Neural crest cell (in vitro differentiated cells): Measurements from ENCODE around the gene NCK2. TPM values are rescaled to one million over a fixed set of nuclear protein-coding genes. Genes with fewer than 3 reads are reported as not detected.

Experiments used
- DNase-seq: peaks from one replicate; pipeline ENCODE4 v3.0.0; 2021; ENCODE audit warnings: low read depth, mixed read lengths, low spot score
- H3K27ac Mint-ChIP-seq: one replicate; pipeline ENCODE4 v1.8.0; 2021; ENCODE audit warnings: mild to moderate bottlenecking, mixed read lengths; ENCODE audit not compliant: unreplicated experiment
- H3K27me3 Mint-ChIP-seq: 2 replicates; pipeline ENCODE4 v1.8.0; 2021; ENCODE audit warnings: low read depth, mild to moderate bottlenecking, mixed read lengths
- H3K36me3 Mint-ChIP-seq: 2 replicates; pipeline ENCODE4 v1.8.0; 2021; ENCODE audit warnings: low read depth, mild to moderate bottlenecking, mixed read lengths
- H3K4me1 Mint-ChIP-seq: 2 replicates; pipeline ENCODE4 v1.8.0; 2021; ENCODE audit warnings: mixed read lengths
- H3K4me3 Mint-ChIP-seq: one replicate; pipeline ENCODE4 v1.8.0; 2021; ENCODE audit warnings: mild to moderate bottlenecking, mixed read lengths
- H3K9me3 Mint-ChIP-seq: 2 replicates; pipeline ENCODE4 v1.8.0; 2021; ENCODE audit warnings: mixed read lengths
- total RNA-seq: library from RNA; stranded (reverse); gene quantifications from 2 replicates; pipeline ENCODE4 v1.2.1, GENCODE V29; 2021
- TF ChIP-seq, protein P1 (sequence below): fragments of 200-600 bp; sonication (generic); conservative IDR thresholded peaks from 2 replicates; pipeline ENCODE4 v1.5.0; 2021; ENCODE audit warnings: antibody characterized with exemption, mild to moderate bottlenecking

NCK2 gene
- total RNA-seq, 1 donor from 2014 or later: 71.9 TPM

DNA sequence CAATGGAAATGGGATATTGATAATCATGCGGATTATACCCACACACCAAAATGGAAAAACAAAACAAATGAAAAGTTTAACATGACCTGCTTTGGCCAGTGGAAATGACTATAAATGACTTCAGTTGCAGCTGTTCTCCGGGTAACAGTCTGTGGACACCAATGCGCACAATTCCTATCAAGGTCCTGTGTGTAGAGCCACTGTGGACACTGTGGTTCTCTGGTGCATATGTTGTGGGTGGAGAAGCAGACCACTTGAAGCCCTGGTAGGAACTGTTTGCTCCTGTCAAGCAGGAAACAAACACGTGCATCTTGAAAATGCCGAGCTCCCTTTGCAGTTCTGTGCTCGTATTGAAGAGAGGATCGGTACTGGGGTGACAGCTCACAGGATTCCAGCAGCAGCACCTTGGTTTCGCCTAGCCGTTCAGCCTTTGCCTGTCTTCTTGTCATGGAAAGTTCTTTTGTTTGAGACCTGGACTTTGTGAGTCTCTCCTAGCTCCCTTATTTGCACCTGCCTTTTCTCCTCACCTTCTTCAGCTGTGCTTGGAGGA, 32.9 kb downstream of the NCK2 start:
- no peaks in the 10 kb centered on the region for H3K27me3 Mint-ChIP-seq
- H3K9me3 Mint-ChIP-seq: no peaks in the 10 kb centered on the region
- H3K36me3 Mint-ChIP-seq: no peaks in the 10 kb centered on the region
- no peak overlapping the region for H3K27ac Mint-ChIP-seq
- TF ChIP-seq, protein P1, sequence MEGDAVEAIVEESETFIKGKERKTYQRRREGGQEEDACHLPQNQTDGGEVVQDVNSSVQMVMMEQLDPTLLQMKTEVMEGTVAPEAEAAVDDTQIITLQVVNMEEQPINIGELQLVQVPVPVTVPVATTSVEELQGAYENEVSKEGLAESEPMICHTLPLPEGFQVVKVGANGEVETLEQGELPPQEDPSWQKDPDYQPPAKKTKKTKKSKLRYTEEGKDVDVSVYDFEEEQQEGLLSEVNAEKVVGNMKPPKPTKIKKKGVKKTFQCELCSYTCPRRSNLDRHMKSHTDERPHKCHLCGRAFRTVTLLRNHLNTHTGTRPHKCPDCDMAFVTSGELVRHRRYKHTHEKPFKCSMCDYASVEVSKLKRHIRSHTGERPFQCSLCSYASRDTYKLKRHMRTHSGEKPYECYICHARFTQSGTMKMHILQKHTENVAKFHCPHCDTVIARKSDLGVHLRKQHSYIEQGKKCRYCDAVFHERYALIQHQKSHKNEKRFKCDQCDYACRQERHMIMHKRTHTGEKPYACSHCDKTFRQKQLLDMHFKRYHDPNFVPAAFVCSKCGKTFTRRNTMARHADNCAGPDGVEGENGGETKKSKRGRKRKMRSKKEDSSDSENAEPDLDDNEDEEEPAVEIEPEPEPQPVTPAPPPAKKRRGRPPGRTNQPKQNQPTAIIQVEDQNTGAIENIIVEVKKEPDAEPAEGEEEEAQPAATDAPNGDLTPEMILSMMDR: no peak
- H3K4me1 Mint-ChIP-seq: peaks cover 55% of the 10 kb centered on the region
- H3K4me3 Mint-ChIP-seq: no peak overlapping the region
- no peak for DNase-seq

DNA sequence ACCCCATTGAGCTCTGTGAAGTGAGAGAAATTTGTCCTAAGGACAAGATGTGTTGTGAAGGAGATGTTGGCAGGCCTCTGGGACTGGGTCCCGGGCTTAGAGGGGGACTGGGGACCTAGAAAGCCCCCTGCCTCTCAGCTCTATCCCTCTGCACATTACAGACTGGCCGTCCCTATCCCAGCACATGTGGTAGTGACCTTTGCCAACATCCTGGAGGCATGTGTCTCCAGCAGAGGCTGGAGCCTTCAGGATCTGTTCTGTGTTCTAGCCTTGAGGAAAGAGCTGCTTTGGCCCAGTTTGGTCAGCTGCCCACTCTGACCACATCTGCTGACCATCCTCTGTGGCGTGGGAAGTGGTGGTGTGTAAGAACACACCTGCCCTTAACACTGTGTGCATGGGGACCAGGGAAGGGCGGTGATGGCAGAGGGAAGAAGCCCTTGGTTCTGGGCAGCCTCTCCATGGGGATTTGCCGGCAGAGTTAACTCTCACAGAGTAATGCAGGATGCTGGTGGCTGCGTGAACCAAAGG, 33.4 kb downstream of the NCK2 start:
- H3K27ac Mint-ChIP-seq: no peak overlapping the region
- H3K4me3 Mint-ChIP-seq: no peak overlapping the region
- no peaks in the 10 kb centered on the region for H3K27me3 Mint-ChIP-seq
- H3K4me1 Mint-ChIP-seq: peaks cover 51% of the 10 kb centered on the region
- no peaks in the 10 kb centered on the region for H3K36me3 Mint-ChIP-seq
- DNase-seq: no peak
- H3K9me3 Mint-ChIP-seq: no peaks in the 10 kb centered on the region
- TF ChIP-seq, protein P1: no peak

DNA sequence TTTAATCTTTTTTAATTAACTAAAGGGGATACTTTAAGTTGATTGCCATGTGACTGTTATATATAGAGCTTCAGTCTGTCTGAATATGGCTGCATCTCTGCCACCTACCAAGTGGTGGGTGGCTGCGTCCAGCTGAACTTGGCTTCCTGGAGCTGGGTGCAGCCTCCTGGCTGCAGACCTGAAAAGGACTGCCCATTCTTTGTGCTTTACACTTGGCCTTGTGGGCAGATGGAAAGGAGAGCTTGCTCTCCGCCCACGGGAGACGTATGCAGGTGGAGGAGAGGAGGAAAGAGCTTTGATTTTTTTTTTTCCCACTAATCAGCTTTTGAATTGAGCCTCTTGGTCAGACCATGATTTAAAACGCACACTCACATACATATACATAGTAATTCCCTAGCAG, 34.7 kb downstream of the NCK2 start:
- Mint-ChIP-seq H3K4me3 (no peak overlapping the region), H3K27ac (no peak overlapping the region), H3K9me3 (no peaks in the 10 kb centered on the region), H3K36me3 (peaks cover 2% of the 10 kb centered on the region), H3K4me1 (peaks cover 46% of the 10 kb centered on the region), H3K27me3 (no peaks in the 10 kb centered on the region)
- TF ChIP-seq, protein P1: no peak
- DNase-seq: no peak

DNA sequence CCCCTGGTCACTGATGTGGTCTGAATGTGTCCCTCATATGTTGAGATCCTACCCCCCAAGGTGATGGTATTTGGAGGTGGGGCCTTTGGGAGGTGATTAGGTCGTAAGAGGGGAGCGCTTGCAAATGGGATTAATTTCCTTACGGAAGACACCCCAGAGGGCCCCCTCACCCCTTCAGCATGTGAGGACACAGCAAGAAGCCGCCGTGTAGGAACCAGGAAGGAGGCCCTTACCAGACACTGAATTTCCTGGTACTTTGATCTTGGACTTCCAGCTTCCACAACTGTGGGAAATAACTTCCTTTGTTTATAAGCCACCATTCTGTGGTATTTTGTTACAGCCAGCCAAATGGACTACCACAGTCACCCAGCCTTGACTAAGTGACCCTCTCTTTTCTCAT, 35.9 kb downstream of the NCK2 start:
- Mint-ChIP-seq H3K36me3 (peaks cover 2% of the 10 kb centered on the region), H3K27ac (no peak overlapping the region), H3K4me3 (no peak overlapping the region), H3K4me1 (peaks cover 46% of the 10 kb centered on the region), H3K27me3 (no peaks in the 10 kb centered on the region), H3K9me3 (no peaks in the 10 kb centered on the region)
- no peak for DNase-seq
- TF ChIP-seq, protein P1: no peak

DNA sequence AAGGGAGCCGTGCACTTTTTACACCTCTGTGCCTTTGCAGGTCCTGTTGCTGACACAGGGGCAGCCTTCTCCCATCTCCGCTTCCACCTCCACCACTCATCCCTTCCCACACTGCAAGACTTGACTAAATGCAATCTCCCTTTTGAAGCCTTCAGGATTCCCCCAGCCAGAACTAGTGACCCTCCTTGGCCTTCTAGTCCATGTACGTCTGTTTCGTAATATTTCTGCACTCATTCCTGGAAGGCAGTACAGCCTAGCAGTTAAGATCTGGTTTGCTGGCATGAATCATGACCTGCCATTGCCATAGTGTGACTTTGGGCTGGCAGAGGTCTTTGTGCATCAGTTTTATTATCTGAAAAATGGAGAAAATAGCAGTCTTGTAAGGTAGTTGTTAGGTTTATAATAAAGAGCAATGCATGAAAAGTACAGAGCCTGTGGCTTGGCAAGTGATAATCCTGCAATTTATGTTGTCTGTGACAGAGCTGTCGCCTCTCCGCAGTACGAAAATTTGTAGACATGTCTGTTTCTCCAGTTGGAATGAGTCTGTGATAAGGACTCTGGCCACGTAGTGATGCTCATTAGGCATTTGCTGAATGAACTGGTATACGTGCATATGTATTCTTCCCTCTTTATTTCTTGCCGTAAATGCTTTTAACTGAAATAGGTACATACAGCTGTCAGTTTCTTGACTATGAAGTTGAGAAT, 36.7 kb downstream of the NCK2 start:
- no peak for DNase-seq
- H3K27ac Mint-ChIP-seq: peak overlapping the region; percentile 2
- no peaks in the 10 kb centered on the region for H3K27me3 Mint-ChIP-seq
- TF ChIP-seq, protein P1: no peak
- H3K4me1 Mint-ChIP-seq: peaks cover 51% of the 10 kb centered on the region
- H3K9me3 Mint-ChIP-seq: no peaks in the 10 kb centered on the region
- no peak overlapping the region for H3K4me3 Mint-ChIP-seq
- H3K36me3 Mint-ChIP-seq: peaks cover 2% of the 10 kb centered on the region
